GM18951 (cell line): ENCODE measurements around the gene SORBS1.

Source experiments
- POLR2A ChIP-seq: IDR thresholded peaks from 4 replicates; pipeline ENCODE4 v1.6.1; 2011; ENCODE audit warnings: mild to moderate bottlenecking; ENCODE audit not compliant: insufficient read length, insufficient read depth; ENCODE audit errors: extremely low read depth
- in situ Hi-C: fragments of 300-500 bp; cut with MboI; formaldehyde crosslinking; loops from one replicate; pipeline ENCODE4 v1.12.0; 2022; ENCODE audit warnings: low sequenced_read_pairs, mixed read lengths, inconsistent platforms; ENCODE audit not compliant: unreplicated experiment

SORBS1 gene

GRCh38 chr10:95559471-95559870 is 1.7 kb downstream of the SORBS1 start:
- no peak for TF ChIP-seq POLR2A
- in situ Hi-C loops: no loop called here

GRCh38 chr10:95558593-95559320 is 2.4 kb downstream of the SORBS1 start:
- TF ChIP-seq POLR2A: no peak
- in situ Hi-C loops: no loop called here

DNA sequence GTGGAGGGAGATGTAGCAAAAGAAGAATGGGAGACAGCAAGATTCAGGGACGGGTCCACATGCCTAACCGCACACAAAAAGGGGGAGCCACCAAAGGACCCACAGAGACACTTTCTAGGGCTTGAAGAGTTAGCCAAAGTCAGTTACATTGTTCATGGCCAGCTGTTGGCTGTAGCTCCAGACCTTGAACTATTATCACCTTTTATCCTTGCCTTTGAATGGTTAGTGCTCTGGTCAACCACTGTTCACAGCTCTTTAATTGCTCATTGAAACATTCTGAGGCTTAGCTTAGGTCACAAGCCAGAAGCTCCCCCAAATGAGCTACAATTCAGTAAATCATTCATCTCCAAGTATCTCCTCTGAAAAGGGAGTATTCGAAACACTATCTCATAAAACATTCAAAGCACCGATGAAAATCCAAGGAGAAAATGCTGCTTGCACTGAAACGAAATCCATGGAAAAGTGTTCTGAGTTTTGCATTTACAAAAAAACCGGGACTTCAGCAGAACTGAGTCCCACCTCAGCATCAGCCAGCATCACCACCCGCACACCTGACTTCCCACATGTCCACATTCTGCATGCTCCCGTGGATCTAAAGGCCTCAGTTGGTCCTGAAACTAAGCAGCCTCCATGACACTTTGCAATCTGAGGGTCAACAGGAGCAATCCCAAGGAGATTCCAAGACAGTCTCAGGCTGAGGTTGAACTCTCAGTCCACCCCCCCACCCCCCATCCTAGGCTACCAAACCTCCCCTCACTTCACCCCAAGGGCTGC is 4.0 kb downstream of the SORBS1 start:
- in situ Hi-C loops: no loop called here
- no peak for TF ChIP-seq POLR2A

GRCh38 chr10:95553674-95554073 is 7.5 kb downstream of the SORBS1 start:
- no peak for TF ChIP-seq POLR2A
- in situ Hi-C loops: no loop called here

- in situ Hi-C loops: no loop called here
- TF ChIP-seq POLR2A: no peak
These were observed 8.4 kb downstream of the SORBS1 start for GRCh38 chr10:95552679-95553342.

GRCh38 chr10:95550073-95550672 is 11.0 kb downstream of the SORBS1 start:
- TF ChIP-seq POLR2A: no peak
- in situ Hi-C loops: no loop called here

GRCh38 chr10:95547791-95548435 is 13.3 kb downstream of the SORBS1 start:
- in situ Hi-C loops: no loop called here
- TF ChIP-seq POLR2A: no peak

GRCh38 chr10:95547197-95547596 is 14.0 kb downstream of the SORBS1 start:
- in situ Hi-C loops: no loop called here
- TF ChIP-seq POLR2A: no peak

DNA sequence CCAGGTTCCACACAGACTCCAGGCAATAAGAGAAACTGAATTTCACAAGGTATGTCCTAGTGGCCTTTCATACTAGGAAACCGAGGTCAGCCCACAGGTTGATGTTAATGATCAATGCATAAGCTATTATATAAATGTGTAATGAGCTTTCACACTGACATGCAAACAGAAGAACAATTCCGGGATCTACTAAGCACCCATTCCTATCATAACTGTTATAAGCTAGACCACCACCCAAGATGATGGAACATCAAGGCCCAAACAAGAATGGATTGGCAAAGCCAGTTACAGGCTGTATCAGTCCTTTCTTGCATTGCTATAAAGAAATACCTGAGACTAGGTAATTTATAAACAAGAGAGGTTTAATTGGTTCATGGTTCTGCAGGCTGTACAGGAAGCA is 15.2 kb downstream of the SORBS1 start:
- TF ChIP-seq POLR2A: no peak
- in situ Hi-C loops: no loop called here

- in situ Hi-C loops: no loop called here
- no peak for TF ChIP-seq POLR2A
These were observed 16.2 kb downstream of the SORBS1 start for GRCh38 chr10:95544783-95545500.

DNA sequence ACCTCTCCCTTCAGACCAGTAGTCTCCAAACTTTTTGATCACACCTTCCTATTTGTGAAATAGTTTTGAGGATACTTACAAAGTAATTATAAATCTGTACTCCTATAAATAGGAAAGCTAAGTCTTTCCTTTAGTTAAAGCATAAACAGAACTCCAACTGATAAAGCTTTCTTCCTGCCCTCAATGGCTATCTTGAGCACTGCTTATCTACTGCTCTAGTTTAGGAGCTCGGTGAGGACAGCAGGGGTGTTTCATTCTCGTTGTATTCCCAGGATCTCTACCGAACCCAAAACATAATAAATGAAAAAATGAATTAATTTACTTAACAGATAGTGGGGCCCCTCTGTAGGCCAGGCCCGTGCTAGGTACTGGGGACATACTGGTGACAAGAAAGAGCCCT is 17.7 kb downstream of the SORBS1 start:
- TF ChIP-seq POLR2A: no peak
- in situ Hi-C loops: no loop called here

DNA sequence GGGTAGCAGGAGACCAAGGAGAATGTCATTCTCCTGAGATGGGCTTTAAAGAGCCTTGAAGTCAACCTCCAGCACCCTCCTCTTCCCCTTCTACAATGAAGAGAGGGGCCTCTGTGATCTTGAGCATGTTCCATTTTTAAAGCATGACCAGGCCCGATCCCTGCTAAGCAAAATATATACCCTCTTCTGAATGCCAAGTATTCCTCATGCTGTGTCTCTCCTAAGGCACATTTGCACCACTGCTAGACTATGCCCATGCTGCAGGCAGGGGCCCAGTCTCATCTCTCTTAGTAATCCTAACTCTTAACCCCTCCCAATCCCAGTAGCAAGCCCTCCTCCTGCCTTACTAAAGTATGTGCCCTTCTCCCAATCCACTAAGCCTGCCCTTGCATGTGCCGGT is 18.4 kb downstream of the SORBS1 start:
- TF ChIP-seq POLR2A: no peak
- in situ Hi-C loops: no loop called here

GRCh38 chr10:95542330-95542729 is 18.8 kb downstream of the SORBS1 start:
- TF ChIP-seq POLR2A: no peak
- in situ Hi-C loops: no loop called here
